Ishikawa (cell line): Measurements from ENCODE around the gene PPFIA4.

Experiments
- CEBPB ChIP-seq: IDR thresholded peaks from 2 replicates; pipeline ENCODE4 v1.6.1; 2012
- CREB1 ChIP-seq: IDR thresholded peaks from 2 replicates; pipeline ENCODE4 v1.6.1; 2012; ENCODE audit warnings: low read depth
- EGR1 ChIP-seq: IDR thresholded peaks from 2 replicates; pipeline ENCODE4 v1.6.1; 2012
- EP300 ChIP-seq: IDR thresholded peaks from 2 replicates; pipeline ENCODE4 v1.6.1; 2012; ENCODE audit warnings: borderline replicate concordance
- FOXM1 ChIP-seq: IDR thresholded peaks from 2 replicates; pipeline ENCODE4 v1.6.1; 2012; ENCODE audit warnings: low read depth, borderline replicate concordance
- NFIC ChIP-seq: IDR thresholded peaks from 2 replicates; pipeline ENCODE4 v1.6.1; 2012
- RAD21 ChIP-seq: IDR thresholded peaks from 2 replicates; pipeline ENCODE4 v1.6.1; 2012; ENCODE audit warnings: low read depth
- REST ChIP-seq: IDR thresholded peaks from 2 replicates; pipeline ENCODE4 v1.6.1; 2012; ENCODE audit warnings: low read depth, mild to moderate bottlenecking
- TAF1 ChIP-seq: IDR thresholded peaks from 2 replicates; pipeline ENCODE4 v1.6.1; 2012; ENCODE audit warnings: low read depth, mild to moderate bottlenecking
- TCF12 ChIP-seq: IDR thresholded peaks from 2 replicates; pipeline ENCODE4 v1.6.1; 2012; ENCODE audit warnings: low read depth
- TEAD4 ChIP-seq: IDR thresholded peaks from 2 replicates; pipeline ENCODE4 v1.6.1; 2012
- YY1 ChIP-seq: IDR thresholded peaks from 2 replicates; pipeline ENCODE4 v1.6.1; 2012; ENCODE audit warnings: low read depth
- ZBTB7A ChIP-seq: IDR thresholded peaks from 2 replicates; pipeline ENCODE4 v1.6.1; 2012; ENCODE audit warnings: low read depth
- TF ChIP-seq, protein P1 (sequence below): IDR thresholded peaks from 2 replicates; pipeline ENCODE4 v1.6.1; 2012
- TF ChIP-seq, protein P2 (sequence below): IDR thresholded peaks from 2 replicates; pipeline ENCODE4 v1.6.1; 2012

The PPFIA4 gene

GRCh38 chr1:203026031-203026665 lies at the start of gene PPFIA4:
Gene PPFIA4, plus strand, starts transcription at chr1:203026491. Its CDS starts 12,518 bp downstream, at chr1:203039009.
- peak; percentile 9; the same call in 1 of the 2 replicates for TF ChIP-seq RAD21
- TF ChIP-seq YY1: peak; percentile 95
- peak; percentile 51; the same call in 1 of the 2 replicates for TF ChIP-seq TCF12
- no peak for TF ChIP-seq TEAD4
- TF ChIP-seq, protein P1, sequence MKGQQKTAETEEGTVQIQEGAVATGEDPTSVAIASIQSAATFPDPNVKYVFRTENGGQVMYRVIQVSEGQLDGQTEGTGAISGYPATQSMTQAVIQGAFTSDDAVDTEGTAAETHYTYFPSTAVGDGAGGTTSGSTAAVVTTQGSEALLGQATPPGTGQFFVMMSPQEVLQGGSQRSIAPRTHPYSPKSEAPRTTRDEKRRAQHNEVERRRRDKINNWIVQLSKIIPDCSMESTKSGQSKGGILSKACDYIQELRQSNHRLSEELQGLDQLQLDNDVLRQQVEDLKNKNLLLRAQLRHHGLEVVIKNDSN: peak; percentile 97
- no peak for TF ChIP-seq CEBPB
- TF ChIP-seq REST: no peak
- TF ChIP-seq NFIC: peak; percentile 54; the same call in 1 of the 2 replicates
- TF ChIP-seq TAF1: peak; percentile 55; the same call in 1 of the 2 replicates
- TF ChIP-seq FOXM1: no peak
- TF ChIP-seq, protein P2, sequence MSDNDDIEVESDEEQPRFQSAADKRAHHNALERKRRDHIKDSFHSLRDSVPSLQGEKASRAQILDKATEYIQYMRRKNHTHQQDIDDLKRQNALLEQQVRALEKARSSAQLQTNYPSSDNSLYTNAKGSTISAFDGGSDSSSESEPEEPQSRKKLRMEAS: peak; percentile 99
- no peak for TF ChIP-seq CREB1
- no peak for TF ChIP-seq EP300
- no peak for TF ChIP-seq ZBTB7A
- TF ChIP-seq EGR1: peak; percentile 55; the same call in 1 of the 2 replicates

DNA sequence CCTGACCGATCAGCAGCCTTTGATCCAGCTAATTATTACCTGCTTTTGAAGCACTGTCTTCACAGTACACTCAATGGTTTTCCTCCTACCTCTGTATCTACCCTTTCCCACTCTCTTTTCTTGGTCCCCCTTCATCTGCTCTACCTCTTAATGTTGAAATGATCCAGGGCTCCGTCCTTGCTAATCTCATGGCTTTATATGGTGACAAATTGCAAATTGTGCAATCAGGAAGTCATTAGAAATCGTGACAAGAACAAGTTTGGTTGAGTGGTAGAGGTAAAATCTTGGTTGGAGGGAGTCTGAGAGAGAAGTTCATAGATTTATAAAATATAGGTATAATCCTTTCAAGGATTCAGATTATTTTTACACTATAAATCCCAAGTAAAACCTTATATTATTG lies 49.7 kb upstream of the PPFIA4 start:
- TF ChIP-seq CEBPB (peak; percentile 82), NFIC (no peak)

DNA sequence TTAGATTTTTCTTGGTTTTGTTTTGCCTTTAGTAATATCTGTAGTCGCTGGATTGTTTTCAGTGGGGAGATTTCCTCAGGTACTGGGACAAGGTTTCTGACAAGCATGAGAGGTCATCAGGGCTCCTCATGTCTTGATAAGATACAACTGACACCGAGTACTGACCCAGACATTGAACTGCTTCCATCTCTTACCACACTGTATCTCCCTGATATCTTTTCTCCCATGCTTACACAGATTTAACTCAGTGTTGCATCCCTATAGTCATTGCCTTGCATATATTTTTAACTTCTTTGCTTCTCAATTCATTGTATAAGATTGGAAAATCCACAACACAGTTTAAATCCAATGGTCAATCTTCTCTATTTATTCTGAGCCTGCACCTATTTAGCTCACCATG lies 46.8 kb upstream of the PPFIA4 start:
- TF ChIP-seq NFIC: no peak
- TF ChIP-seq EGR1: no peak
- no peak for TF ChIP-seq TAF1
- no peak for TF ChIP-seq TEAD4
- no peak for TF ChIP-seq ZBTB7A
- TF ChIP-seq FOXM1: no peak
- no peak for TF ChIP-seq CEBPB
- TF ChIP-seq TCF12: no peak
- TF ChIP-seq CREB1: no peak
- TF ChIP-seq YY1: no peak
- no peak for TF ChIP-seq RAD21
- TF ChIP-seq, protein P2: no peak

DNA sequence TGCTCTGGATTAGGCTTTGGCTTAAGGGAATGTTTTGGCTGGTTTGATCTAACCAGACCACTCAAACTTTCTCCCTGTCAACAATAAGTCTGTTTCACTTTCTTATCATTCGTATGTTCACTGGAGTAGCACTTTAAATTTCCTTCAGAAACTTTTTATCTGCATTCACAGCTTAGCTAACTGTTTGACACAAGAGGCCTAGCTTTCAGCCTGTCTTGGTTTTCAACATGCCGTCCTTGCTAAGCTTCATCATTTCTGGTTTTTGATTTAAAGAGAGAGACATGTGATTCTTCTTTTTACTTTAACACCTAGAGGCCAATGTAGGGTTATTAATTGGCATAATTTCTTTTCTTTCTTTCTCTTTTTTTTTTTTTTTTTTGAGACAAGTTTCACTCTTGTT lies 44.4 kb upstream of the PPFIA4 start:
- TF ChIP-seq NFIC (no peak), YY1 (no peak), FOXM1 (no peak), TEAD4 (no peak), ZBTB7A (no peak), EGR1 (no peak), RAD21 (no peak), CREB1 (no peak), REST (no peak), TCF12 (no peak), EP300 (no peak), TAF1 (no peak), CEBPB (no peak)
- TF ChIP-seq, protein P1: no peak
- TF ChIP-seq, protein P2: no peak

GRCh38 chr1:202982715-202983430 lies 43.4 kb upstream of the PPFIA4 start:
- no peak for TF ChIP-seq EP300
- TF ChIP-seq FOXM1: no peak
- no peak for TF ChIP-seq TAF1
- TF ChIP-seq EGR1: no peak
- no peak for TF ChIP-seq YY1
- TF ChIP-seq, protein P1: peak; percentile 31; the same call in 1 of the 2 replicates
